ENCODE measurements around the gene SLC25A22. TPM values are rescaled to one million over a fixed set of nuclear protein-coding genes. Genes with fewer than 3 reads are reported as not detected.
A peak's percentile ranks its signal among the peaks of the same experiment; 100 is the strongest.

Gene SLC25A22
- total and polyA plus RNA-seq, 9 of the 15 experiments (the other 6 are each of a cell fraction or from before 2014, with no cell fraction given) = 0.41 to 55.4 (median 11.4) TPM

- TF ChIP-seq STAT6 (CRISPR knock-in tag; IDR thresholded peaks at IDR 0.05) (no peak), MAZ (CRISPR knock-in tag; conservative IDR thresholded peaks at IDR 0.05 in 1 of 2, IDR thresholded peaks at IDR 0.05 in 1 of 2) (peak; percentile 30 to 64; a peak in 3 of 4 replicates), HDAC1 (IDR thresholded peaks at IDR 0.05) (peak in 1 of 2 experiments; percentile 7; a peak in 1 of 4 replicates), SRF (CRISPR knock-in tag; IDR thresholded peaks at IDR 0.05) (no peak), PML (IDR thresholded peaks at IDR 0.05; ENCODE audit: low read length) (peak; percentile 47; the same call in 1 of the 2 replicates)
Observed at GRCh38 chr11:819129-819931, 21.2 kb upstream of the SLC25A22 start (continued).

Data from K562 (cell line).